Endodermal cell (in vitro differentiated cells): Measurements from ENCODE around the gene CCDC142. TPM values are rescaled to one million over a fixed set of nuclear protein-coding genes. Genes with fewer than 3 reads are reported as not detected.

Experiments
- DNase-seq: peaks from one replicate; pipeline ENCODE4 v3.0.0-alpha.2; 2017
- H3K27ac ChIP-seq: 2 replicates; pipeline ENCODE4 v1.5.1; 2013; ENCODE audit warnings: mild to moderate bottlenecking, low read depth, low read length, moderate library complexity
- H3K27me3 ChIP-seq: 2 replicates; pipeline ENCODE4 v1.6.1; 2013; ENCODE audit warnings: mild to moderate bottlenecking, low read length, moderate library complexity; ENCODE audit not compliant: insufficient read depth, control insufficient read depth, poor library complexity, severe bottlenecking
- H3K36me3 ChIP-seq: 2 replicates; pipeline ENCODE4 v1.7.0; 2013; ENCODE audit warnings: mild to moderate bottlenecking, low read length, moderate library complexity; ENCODE audit not compliant: control insufficient read depth, insufficient read depth
- H3K4me1 ChIP-seq: one replicate; pipeline ENCODE4 v1.7.0; 2013; ENCODE audit warnings: low read length; ENCODE audit not compliant: control insufficient read depth, insufficient read depth
- H3K4me3 ChIP-seq: 2 replicates; pipeline ENCODE4 v1.5.1; 2013; ENCODE audit warnings: mild to moderate bottlenecking, low read length, moderate library complexity
- H3K9ac ChIP-seq: 2 replicates; pipeline ENCODE4 v1.6.1; 2013; ENCODE audit warnings: mild to moderate bottlenecking, low read length, moderate library complexity; ENCODE audit not compliant: poor library complexity, severe bottlenecking; ENCODE audit errors: extremely low read depth
- H3K9me3 ChIP-seq: 2 replicates; pipeline ENCODE4 v1.6.1; 2013; ENCODE audit warnings: mild to moderate bottlenecking, low read length, moderate library complexity; ENCODE audit not compliant: control insufficient read depth
- H3K27ac Mint-ChIP-seq: 2 replicates; pipeline ENCODE4 v1.8.0; 2020; ENCODE audit warnings: mixed read lengths
- H3K27me3 Mint-ChIP-seq: 2 replicates; pipeline ENCODE4 v1.8.0; 2021; ENCODE audit warnings: mild to moderate bottlenecking, mixed read lengths; ENCODE audit not compliant: insufficient read depth
- H3K36me3 Mint-ChIP-seq: 2 replicates; pipeline ENCODE4 v1.8.0; 2020; ENCODE audit warnings: low read depth, mixed read lengths
- H3K4me1 Mint-ChIP-seq: 2 replicates; pipeline ENCODE4 v1.8.0; 2020; ENCODE audit warnings: mixed read lengths
- H3K4me3 Mint-ChIP-seq: 2 replicates; pipeline ENCODE4 v1.8.0; 2020; ENCODE audit warnings: mild to moderate bottlenecking, moderate library complexity, mixed read lengths
- H3K9me3 Mint-ChIP-seq: 2 replicates; pipeline ENCODE4 v1.8.0; 2020; ENCODE audit warnings: mild to moderate bottlenecking, mixed read lengths
- CTCF ChIP-seq: fragments of 200-600 bp; sonication (generic); conservative IDR thresholded peaks from 2 replicates; pipeline ENCODE4 v1.5.0; 2021; ENCODE audit warnings: antibody characterized with exemption, mild to moderate bottlenecking
- whole genome bisulfite sequencing, 2 experiments: methylation state at CpG; one replicate each; pipeline versions ENCODE4 v1.1.5 to v1.1.7; 2013; ENCODE audit warnings: missing lambda C conversion rate in 2 of 2, mixed read lengths in 1 of 2; ENCODE audit not compliant: insufficient coverage in 1 of 2, insufficient read length in 1 of 2; 5-methylcytosine and 5-hydroxymethylcytosine counted together
- total RNA-seq, 2 donors: library from RNA; stranded (reverse); fragmentation: NEBNext Ultra II Directional in 1 of 2; extraction: Animal tissue kit (Norgen Biotek cat#: 25700) in 1 of 2; gene quantifications; 2 replicates in 1 of 2; 3 replicates in 1 of 2; pipeline ENCODE4 v1.2.1, GENCODE V29; 2021

CCDC142 gene
- total RNA-seq, 2 donors from 2014 or later: 19.0 to 24.7 TPM

- H3K9ac ChIP-seq: no peak overlapping the region
- Mint-ChIP-seq H3K4me3 (no peak overlapping the region), H3K9me3 (no peaks in the 10 kb centered on the region), H3K4me1 (no peaks in the 10 kb centered on the region), H3K27ac (no peak overlapping the region), H3K36me3 (peaks cover 15% of the 10 kb centered on the region), H3K27me3 (peaks cover 66% of the 10 kb centered on the region)
- peaks cover 18% of the 10 kb centered on the region for H3K36me3 ChIP-seq
- peaks cover 67% of the 10 kb centered on the region for H3K27me3 ChIP-seq
- H3K27ac ChIP-seq: no peak overlapping the region
- no peaks in the 10 kb centered on the region for H3K9me3 ChIP-seq
- 88 to 90% methylated on average over 3 of the region's 3 CpGs for WGBS, 2 experiments
- no peak for TF ChIP-seq CTCF
- H3K4me1 ChIP-seq: no peaks in the 10 kb centered on the region
- DNase-seq: no peak
- no peak overlapping the region for H3K4me3 ChIP-seq
These were observed 39.7 kb upstream of the CCDC142 start for GRCh38 chr2:74522516-74522915.

DNA sequence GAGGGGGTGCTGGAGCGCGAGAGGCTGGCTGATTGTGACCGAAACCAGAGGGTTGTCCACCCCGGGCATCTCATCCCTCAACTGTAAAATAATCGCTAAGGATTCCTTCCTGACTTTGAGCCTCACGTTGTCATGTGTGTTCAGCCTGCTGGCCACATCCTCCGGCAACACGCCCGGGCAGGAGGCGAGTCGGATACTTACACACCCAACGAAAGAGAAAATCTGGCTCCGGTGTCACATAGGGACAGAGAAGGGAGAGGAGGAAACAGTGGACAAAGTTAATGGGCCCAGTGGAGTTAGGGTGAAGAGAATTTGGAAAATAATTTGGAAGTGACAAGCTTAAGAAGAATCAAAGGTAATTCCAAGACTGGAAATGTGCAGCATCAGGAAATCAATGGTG is 33.9 kb upstream of the CCDC142 start:
- peaks cover 3% of the 10 kb centered on the region for H3K4me1 ChIP-seq
- H3K9me3 ChIP-seq: peaks cover 9% of the 10 kb centered on the region
- H3K27ac ChIP-seq: no peak overlapping the region
- no peak for DNase-seq
- Mint-ChIP-seq H3K9me3 (peaks cover 9% of the 10 kb centered on the region), H3K27me3 (peaks cover 96% of the 10 kb centered on the region), H3K4me3 (no peak overlapping the region), H3K4me1 (peaks cover 9% of the 10 kb centered on the region), H3K27ac (no peak overlapping the region), H3K36me3 (peaks cover 2% of the 10 kb centered on the region)
- no peak for TF ChIP-seq CTCF
- no peak overlapping the region for H3K9ac ChIP-seq
- H3K4me3 ChIP-seq: no peak overlapping the region
- peaks cover 100% of the 10 kb centered on the region for H3K27me3 ChIP-seq
- WGBS, 2 experiments: 89% methylated on average over 13 of the region's 13 CpGs
- no peaks in the 10 kb centered on the region for H3K36me3 ChIP-seq

DNA sequence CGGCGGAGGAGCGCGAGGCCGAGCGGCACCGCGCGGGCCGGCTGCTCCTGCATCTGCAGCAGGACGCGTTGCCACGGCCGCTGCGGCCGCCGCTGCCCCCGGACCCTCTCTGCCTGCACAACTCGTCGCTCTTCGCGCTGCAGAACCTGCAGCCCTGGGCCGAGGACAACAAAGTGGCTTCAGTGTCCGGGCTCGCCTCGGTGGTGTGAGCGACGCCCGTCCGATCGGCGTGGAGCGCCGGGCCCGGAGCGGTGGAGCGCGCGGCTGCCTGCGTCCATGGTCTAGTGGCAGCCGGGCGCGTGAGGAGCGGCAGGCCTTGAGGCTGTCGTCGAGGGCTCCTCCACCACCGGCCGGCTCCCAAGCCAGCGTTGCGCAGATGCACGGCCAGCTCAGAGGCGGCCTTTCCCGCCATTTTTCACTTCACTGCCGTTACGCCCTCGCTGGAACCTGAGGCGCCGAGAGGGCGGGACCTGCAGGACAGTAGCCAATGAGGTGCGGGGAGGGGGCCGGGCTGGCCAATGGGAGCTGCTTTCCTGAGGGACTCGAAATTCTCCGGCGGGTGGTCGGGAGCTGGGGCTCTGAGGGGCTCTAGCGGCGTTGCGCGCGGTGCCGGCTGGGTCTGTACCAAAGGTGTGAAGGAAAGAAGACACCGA is 33.3 kb upstream of the CCDC142 start:
- Histone ChIP-seq H3K4me3 (no peak overlapping the region), H3K36me3 (no peaks in the 10 kb centered on the region), H3K4me1 (peaks cover 3% of the 10 kb centered on the region), H3K9me3 (peaks cover 9% of the 10 kb centered on the region), H3K9ac (no peak overlapping the region), H3K27me3 (peaks cover 100% of the 10 kb centered on the region), H3K27ac (no peak overlapping the region)
- H3K36me3 Mint-ChIP-seq: peaks cover 2% of the 10 kb centered on the region
- peak overlapping the region; percentile 44 for H3K4me3 Mint-ChIP-seq
- peaks cover 96% of the 10 kb centered on the region for H3K27me3 Mint-ChIP-seq
- H3K4me1 Mint-ChIP-seq: peaks cover 9% of the 10 kb centered on the region
- WGBS, 2 experiments: 4 to 11% methylated on average over 32 to 72 of the region's 72 CpGs
- peak; percentile 95 for DNase-seq
- H3K27ac Mint-ChIP-seq: no peak overlapping the region
- no peak for TF ChIP-seq CTCF
- H3K9me3 Mint-ChIP-seq: peaks cover 9% of the 10 kb centered on the region
